ENCODE measurements around the gene P2RY6. TPM values are rescaled to one million over a fixed set of nuclear protein-coding genes. Genes with fewer than 3 reads are reported as not detected.
A peak's percentile ranks its signal among the peaks of the same experiment; 100 is the strongest.

Gene P2RY6
- total RNA-seq, 2 donors from 2014 or later, result not detected

- Mint-ChIP-seq H3K27ac (no peak overlapping the region), H3K4me1 (no peaks in the 10 kb centered on the region), H3K9me3 (no peaks in the 10 kb centered on the region), H3K36me3 (ENCODE audit: low read depth) (no peaks in the 10 kb centered on the region), H3K27me3 (no peaks in the 10 kb centered on the region), H3K4me3 (no peak overlapping the region)
- ATAC-seq (replicated peaks), result no peak
These were observed 44.3 kb downstream of the P2RY6 start for GRCh38 chr11:73316422-73316821.

GRCh38 chr11:73317373-73317772 lies 45.2 kb downstream of the P2RY6 start:
- no peak overlapping the region for H3K27ac Mint-ChIP-seq

GRCh38 chr11:73317803-73318202 lies 45.7 kb downstream of the P2RY6 start:
- no peaks in the 10 kb centered on the region for H3K36me3 Mint-ChIP-seq (ENCODE audit: low read depth)
- no peaks in the 10 kb centered on the region for H3K4me1 Mint-ChIP-seq

More at GRCh38 chr11:73317373-73317772, 45.2 kb downstream of the P2RY6 start:
- Mint-ChIP-seq H3K27me3 (no peaks in the 10 kb centered on the region), H3K36me3 (ENCODE audit: low read depth) (no peaks in the 10 kb centered on the region), H3K4me3 (no peak overlapping the region), H3K4me1 (no peaks in the 10 kb centered on the region), H3K9me3 (no peaks in the 10 kb centered on the region)
- ATAC-seq (replicated peaks), result no peak

GRCh38 chr11:73318501-73319011 lies 46.4 kb downstream of the P2RY6 start:
- H3K4me1 Mint-ChIP-seq, result no peaks in the 10 kb centered on the region
- H3K9me3 Mint-ChIP-seq, result no peaks in the 10 kb centered on the region
- no peak overlapping the region for H3K27ac Mint-ChIP-seq
- no peaks in the 10 kb centered on the region for H3K27me3 Mint-ChIP-seq
- no peaks in the 10 kb centered on the region for H3K36me3 Mint-ChIP-seq (ENCODE audit: low read depth)
- H3K4me3 Mint-ChIP-seq, result no peak overlapping the region
- ATAC-seq (replicated peaks), result no peak

More at GRCh38 chr11:73317803-73318202, 45.7 kb downstream of the P2RY6 start:
- no peaks in the 10 kb centered on the region for H3K9me3 Mint-ChIP-seq
- no peak overlapping the region for H3K4me3 Mint-ChIP-seq
- no peak for ATAC-seq (replicated peaks)
- H3K27me3 Mint-ChIP-seq, result no peaks in the 10 kb centered on the region
- no peak overlapping the region for H3K27ac Mint-ChIP-seq

DNA sequence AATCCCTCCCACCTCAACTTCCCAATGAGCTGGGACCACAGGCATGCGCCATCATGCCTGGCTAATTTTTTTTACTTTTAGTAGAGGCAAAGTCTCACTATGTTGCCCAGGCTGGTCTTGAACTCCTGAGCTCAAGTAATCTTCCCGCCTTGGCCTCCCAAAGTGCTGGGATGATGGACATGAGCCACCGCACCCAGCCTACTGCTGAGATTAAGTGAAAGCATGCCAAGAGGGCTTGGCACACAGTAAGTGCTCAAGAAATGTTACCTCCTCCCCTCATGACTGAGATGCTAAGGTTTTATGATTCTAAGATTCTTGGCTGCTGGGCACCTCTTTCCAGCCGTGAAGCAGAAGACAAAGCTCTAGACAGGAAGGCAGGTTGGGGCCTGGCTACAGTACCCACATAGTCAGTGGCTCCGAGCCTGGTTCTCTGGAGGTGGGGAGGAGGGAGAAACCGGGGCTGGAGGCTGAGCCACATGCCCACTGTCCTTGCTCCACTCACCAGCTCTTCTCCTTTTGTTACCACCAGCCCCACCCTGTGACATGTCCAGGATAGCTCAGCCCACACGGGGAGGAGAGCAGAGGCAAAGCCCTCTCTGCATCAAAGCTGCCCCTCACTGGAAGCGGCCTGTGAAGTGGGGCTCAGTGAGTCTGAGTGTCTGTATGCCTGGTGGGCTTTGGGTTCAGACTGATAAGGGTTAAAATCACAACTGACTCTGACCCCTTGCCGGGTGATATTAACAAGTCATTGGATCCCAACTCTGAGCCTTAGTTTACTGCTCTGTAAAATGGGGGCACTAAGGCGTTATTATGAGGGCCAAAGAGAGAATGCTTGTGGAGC lies 48.8 kb downstream of the P2RY6 start:
- ATAC-seq (replicated peaks), result no peak
- Mint-ChIP-seq H3K9me3 (no peaks in the 10 kb centered on the region), H3K4me3 (no peak overlapping the region), H3K36me3 (ENCODE audit: low read depth) (no peaks in the 10 kb centered on the region), H3K27ac (peak overlapping the region; percentile 28), H3K4me1 (no peaks in the 10 kb centered on the region), H3K27me3 (no peaks in the 10 kb centered on the region)

- no peaks in the 10 kb centered on the region for H3K4me1 Mint-ChIP-seq
- H3K4me3 Mint-ChIP-seq, result no peak overlapping the region
- H3K9me3 Mint-ChIP-seq, result no peaks in the 10 kb centered on the region
- peak overlapping the region; percentile 28 for H3K27ac Mint-ChIP-seq
- H3K36me3 Mint-ChIP-seq (ENCODE audit: low read depth), result no peaks in the 10 kb centered on the region
- no peak for ATAC-seq (replicated peaks)
- no peaks in the 10 kb centered on the region for H3K27me3 Mint-ChIP-seq
These were observed 49.7 kb downstream of the P2RY6 start for GRCh38 chr11:73321604-73322381.

DNA sequence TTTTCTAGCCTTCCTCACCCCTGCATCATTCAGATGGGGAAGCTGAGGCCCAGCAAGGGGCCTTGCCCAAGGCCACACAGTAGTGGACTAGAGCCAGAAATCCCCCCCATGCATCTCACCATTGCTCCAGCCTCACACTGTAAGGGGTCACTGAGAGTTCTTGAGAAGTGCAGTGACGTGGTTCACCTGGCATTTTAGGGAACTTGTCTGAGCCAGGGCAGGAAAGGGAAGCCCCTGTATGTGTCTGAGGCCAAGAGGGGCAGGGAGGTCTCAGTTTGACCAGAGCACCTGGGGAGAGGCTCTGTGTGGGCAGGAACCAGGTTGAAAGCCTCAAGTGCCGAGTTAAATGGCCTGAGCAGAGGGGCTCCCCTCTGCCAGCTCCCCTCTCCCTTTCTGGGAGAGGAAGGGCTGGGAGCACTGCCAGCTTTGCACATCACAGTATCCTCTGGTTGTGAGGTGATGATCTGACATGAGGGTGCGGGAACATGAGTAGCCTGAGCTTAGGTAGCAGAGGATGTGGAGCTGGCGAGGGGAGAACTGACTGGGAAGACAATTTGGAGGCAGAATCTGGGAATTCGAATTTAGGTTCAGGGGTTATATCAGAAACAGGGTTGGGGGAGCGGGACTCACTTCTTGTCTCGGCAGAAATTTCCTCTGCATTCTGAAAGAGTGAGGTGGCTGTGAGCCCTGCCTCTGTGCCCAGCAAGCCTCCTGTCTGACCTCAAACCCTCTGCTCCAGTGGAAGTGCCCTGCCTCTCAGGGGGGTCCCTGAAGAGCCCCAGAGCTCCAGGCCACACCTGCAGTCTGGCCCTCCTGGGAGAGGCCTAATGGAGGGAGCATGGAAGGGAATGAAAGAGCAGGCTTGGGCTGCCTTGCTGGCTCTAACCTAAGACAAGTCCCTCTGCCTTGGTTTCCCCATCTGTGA lies 50.5 kb downstream of the P2RY6 start:
- no peaks in the 10 kb centered on the region for H3K4me1 Mint-ChIP-seq

GRCh38 chr11:73323464-73323863 lies 51.3 kb downstream of the P2RY6 start:
- no peaks in the 10 kb centered on the region for H3K9me3 Mint-ChIP-seq
- no peaks in the 10 kb centered on the region for H3K4me1 Mint-ChIP-seq
- no peaks in the 10 kb centered on the region for H3K36me3 Mint-ChIP-seq (ENCODE audit: low read depth)
- ATAC-seq (replicated peaks), result no peak
- H3K4me3 Mint-ChIP-seq, result no peak overlapping the region
- no peaks in the 10 kb centered on the region for H3K27me3 Mint-ChIP-seq
- H3K27ac Mint-ChIP-seq, result no peak overlapping the region

More for the DNA sequence above, 50.5 kb downstream of the P2RY6 start:
- no peaks in the 10 kb centered on the region for H3K27me3 Mint-ChIP-seq
- H3K36me3 Mint-ChIP-seq (ENCODE audit: low read depth), result no peaks in the 10 kb centered on the region
- no peaks in the 10 kb centered on the region for H3K9me3 Mint-ChIP-seq
- no peak for ATAC-seq (replicated peaks)
- H3K27ac Mint-ChIP-seq, result no peak overlapping the region
- no peak overlapping the region for H3K4me3 Mint-ChIP-seq

GRCh38 chr11:73324116-73324515 lies 52.0 kb downstream of the P2RY6 start:
- H3K27ac Mint-ChIP-seq, result peak overlapping the region; percentile 32
- H3K36me3 Mint-ChIP-seq (ENCODE audit: low read depth), result no peaks in the 10 kb centered on the region
- H3K27me3 Mint-ChIP-seq, result no peaks in the 10 kb centered on the region
- H3K9me3 Mint-ChIP-seq, result no peaks in the 10 kb centered on the region
- ATAC-seq (replicated peaks), result no peak
- no peak overlapping the region for H3K4me3 Mint-ChIP-seq
- H3K4me1 Mint-ChIP-seq, result no peaks in the 10 kb centered on the region

GRCh38 chr11:73324665-73325035 lies 52.5 kb downstream of the P2RY6 start:
- H3K4me3 Mint-ChIP-seq, result no peak overlapping the region
- no peaks in the 10 kb centered on the region for H3K4me1 Mint-ChIP-seq
- ATAC-seq (replicated peaks), result no peak
- no peaks in the 10 kb centered on the region for H3K27me3 Mint-ChIP-seq
- no peaks in the 10 kb centered on the region for H3K9me3 Mint-ChIP-seq
- no peaks in the 10 kb centered on the region for H3K36me3 Mint-ChIP-seq (ENCODE audit: low read depth)
- H3K27ac Mint-ChIP-seq, result peak overlapping the region; percentile 32

DNA sequence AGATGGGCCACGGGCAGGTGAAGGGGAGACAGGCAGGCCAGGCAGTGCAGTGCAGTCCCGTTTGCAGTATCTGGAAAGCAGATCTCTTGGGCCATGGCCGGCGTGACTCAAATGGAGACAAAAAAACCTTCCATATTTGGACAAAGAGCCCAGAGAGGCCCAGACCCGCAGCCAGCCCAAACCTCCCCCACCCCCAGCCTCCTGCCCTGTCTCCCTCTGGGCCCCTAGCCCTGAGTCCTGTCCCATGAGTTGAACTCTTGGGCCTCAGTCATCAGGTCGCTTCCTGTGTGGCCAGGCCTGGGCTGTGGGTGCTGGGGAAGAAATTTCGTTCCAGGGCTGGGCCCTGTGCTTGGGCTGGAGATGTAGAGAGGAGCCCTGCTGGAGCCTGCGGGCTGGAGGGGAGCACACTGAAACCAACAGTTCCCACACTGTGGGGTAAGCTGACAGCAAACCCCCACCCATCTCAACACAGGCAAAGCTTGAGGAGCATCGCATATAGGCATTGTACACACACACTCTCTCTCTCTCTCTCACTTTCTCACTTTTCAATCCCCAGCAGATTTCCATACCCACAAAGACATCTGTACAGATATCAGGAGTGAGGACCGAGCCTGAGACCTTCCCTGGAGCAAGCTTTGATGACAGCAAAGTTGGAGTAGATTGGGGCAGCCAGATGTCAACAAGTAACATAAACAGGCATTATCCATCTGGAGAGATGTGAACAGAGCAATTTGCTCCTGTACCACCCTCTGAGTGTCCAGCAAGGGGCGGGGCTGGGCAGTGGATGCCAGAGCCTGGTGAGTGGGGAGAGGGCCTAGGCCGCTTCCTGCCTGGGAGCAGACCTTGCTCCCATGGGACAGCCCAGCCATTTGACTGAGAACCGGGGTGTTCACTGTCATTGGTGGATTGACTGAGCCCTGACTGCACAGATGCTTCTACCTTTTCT lies 53.2 kb downstream of the P2RY6 start:
- no peaks in the 10 kb centered on the region for H3K27me3 Mint-ChIP-seq
- ATAC-seq (replicated peaks), result peak; percentile 56
- H3K36me3 Mint-ChIP-seq (ENCODE audit: low read depth), result no peaks in the 10 kb centered on the region
- H3K4me1 Mint-ChIP-seq, result no peaks in the 10 kb centered on the region
- no peak overlapping the region for H3K4me3 Mint-ChIP-seq
- H3K27ac Mint-ChIP-seq, result peak overlapping the region; percentile 32
- no peaks in the 10 kb centered on the region for H3K9me3 Mint-ChIP-seq

DNA sequence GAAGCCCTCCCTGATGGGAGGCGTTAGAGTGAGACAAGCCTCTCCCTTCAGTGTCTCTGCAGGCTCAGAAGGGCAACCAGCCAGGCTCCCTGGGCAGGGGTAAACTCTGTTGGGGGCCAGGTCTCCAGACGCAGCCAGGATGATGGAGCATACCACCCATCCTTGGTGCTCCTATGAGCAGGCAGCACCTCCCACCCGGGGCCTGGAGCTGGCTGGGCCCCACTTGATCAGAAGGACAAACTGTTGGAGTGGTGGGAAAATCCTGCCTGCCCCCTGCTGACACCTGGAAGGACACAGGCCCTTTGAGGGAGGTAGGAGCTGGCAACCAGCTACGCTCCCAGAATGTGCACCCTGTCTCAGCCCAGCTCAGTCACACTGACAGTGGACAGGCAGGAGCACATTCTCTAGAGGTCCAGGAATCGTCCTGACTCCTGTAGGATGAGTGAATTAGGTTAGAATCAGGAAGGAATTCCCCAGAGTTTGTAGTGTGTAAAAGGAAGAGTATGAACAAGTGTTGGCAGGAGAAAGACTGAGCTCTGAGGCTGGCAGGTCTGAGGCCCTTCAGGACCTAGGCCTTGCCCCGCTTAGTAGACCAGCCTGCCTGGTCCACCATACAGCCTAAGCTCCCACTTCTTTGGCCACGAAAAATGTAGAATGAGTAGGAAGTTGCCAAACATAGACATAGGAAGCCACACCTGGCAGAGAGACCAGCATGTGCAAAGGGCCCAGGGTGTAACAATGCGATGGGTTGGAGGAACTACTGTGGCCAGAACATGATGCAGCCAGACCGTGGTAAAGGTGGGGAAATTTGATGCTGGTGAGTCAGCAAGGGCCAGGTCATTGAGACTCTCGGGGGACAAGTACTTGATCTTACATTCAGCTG lies 55.0 kb downstream of the P2RY6 start:
- H3K27ac Mint-ChIP-seq, result no peak overlapping the region
- ATAC-seq (replicated peaks), result peak; percentile 68
- no peaks in the 10 kb centered on the region for H3K4me1 Mint-ChIP-seq
- no peak overlapping the region for H3K4me3 Mint-ChIP-seq
- no peaks in the 10 kb centered on the region for H3K36me3 Mint-ChIP-seq (ENCODE audit: low read depth)
- no peaks in the 10 kb centered on the region for H3K9me3 Mint-ChIP-seq
- H3K27me3 Mint-ChIP-seq, result no peaks in the 10 kb centered on the region
